NT2/D1 (cell line): ENCODE measurements around the gene OR2T1.
"Not testable (repeated sequence)": the region's sequence is repeated elsewhere in the genome, so short reads cannot be mapped to it uniquely, and the experiment has no call there.

Experiments
- SUZ12 ChIP-seq: IDR thresholded peaks from 2 replicates; pipeline ENCODE4 v1.6.1; 2011; ENCODE audit not compliant: insufficient read length, insufficient read depth; ENCODE audit errors: extremely low read depth
- ZNF274 ChIP-seq: IDR thresholded peaks from 2 replicates; pipeline ENCODE4 v1.6.1; 2011; ENCODE audit warnings: mild to moderate bottlenecking, low read depth, low read length

DNA sequence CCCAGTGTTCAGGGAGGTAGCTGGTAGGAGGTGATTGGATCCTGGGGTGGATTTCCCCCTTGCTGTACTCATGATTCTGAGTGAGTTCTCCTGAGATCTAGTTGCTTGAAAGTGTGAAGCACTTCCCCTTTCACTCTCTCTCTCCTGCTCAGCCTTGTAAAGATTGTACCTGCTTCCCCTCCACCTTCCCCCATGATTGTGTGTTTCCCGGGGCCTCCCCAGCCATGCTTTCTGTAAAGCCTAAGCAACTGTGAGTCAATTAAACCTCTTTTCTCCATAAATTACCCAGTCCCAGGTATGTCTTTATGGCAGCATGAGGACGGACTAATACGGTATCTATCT, 25.3 kb downstream of the OR2T1 start:
- not testable (repeated sequence) for TF ChIP-seq ZNF274, SUZ12
